Measurements from ENCODE around the gene RPL37. TPM values are rescaled to one million over a fixed set of nuclear protein-coding genes. Genes with fewer than 3 reads are reported as not detected.
"Not testable (repeated sequence)": the region's sequence is repeated elsewhere in the genome, so short reads cannot be mapped to it uniquely, and the experiment has no call there.

RPL37 gene
- total and polyA plus RNA-seq, 8 donors, result 544 to 1,157 (median 813) TPM

DNA sequence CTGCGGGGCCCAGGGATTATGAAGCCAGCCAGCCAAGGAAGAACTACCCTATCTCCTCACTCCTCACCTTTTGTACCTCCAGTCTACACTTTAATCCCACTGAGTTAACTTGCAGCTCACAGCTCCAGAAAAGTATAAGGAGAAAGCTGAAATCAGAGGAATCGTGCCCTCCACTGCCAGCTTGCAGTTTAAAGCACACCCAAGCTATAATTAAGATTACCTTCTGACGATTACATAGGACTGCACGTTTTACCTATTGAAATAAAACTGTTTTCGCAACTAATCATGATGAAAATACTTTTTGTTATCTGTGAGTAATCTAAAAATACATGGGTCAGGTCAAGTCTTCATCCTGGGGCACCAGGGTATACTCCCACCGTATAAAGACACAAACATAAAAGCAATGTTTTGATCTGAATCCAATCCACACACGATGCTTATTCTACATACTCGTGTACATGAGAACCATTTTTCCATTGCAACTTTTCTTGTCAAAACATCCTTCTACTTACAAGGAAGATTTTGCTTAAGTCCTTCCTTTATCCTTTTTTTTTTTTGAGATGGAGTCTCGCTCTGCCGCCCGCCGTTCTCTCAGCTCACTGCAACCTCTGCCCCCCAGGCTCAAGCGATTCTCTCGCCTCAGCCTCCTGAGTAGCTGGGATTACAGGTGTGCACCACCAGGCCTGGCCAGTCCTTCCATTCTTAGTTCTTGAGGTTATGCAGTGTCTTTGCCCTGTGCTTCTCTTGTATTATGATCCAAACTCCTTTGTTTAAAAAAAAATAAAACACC is 7.6 kb downstream of the RPL37 start:
- no peaks in the 10 kb centered on the region for H3K27me3 ChIP-seq
- DNase-seq (no peak), ATAC-seq (no peak), FAIRE-seq (no peak)
- intact Hi-C loops (cut with DNase I), result no loop called here
- H3K4me1 ChIP-seq, result peaks cover 0 to 2% (median under 1%) of the 10 kb centered on the region in 3 donors
- H3K4me3 ChIP-seq, result no peak overlapping the region
- peaks cover 0 to 51% (median 37%) of the 10 kb centered on the region in 3 donors for H3K36me3 ChIP-seq
- TF ChIP-seq, protein P1, sequence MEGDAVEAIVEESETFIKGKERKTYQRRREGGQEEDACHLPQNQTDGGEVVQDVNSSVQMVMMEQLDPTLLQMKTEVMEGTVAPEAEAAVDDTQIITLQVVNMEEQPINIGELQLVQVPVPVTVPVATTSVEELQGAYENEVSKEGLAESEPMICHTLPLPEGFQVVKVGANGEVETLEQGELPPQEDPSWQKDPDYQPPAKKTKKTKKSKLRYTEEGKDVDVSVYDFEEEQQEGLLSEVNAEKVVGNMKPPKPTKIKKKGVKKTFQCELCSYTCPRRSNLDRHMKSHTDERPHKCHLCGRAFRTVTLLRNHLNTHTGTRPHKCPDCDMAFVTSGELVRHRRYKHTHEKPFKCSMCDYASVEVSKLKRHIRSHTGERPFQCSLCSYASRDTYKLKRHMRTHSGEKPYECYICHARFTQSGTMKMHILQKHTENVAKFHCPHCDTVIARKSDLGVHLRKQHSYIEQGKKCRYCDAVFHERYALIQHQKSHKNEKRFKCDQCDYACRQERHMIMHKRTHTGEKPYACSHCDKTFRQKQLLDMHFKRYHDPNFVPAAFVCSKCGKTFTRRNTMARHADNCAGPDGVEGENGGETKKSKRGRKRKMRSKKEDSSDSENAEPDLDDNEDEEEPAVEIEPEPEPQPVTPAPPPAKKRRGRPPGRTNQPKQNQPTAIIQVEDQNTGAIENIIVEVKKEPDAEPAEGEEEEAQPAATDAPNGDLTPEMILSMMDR (IDR thresholded peaks at IDR 0.05), result no peak
- WGBS, 2 donors, result 88 to 92% methylated on average over 14 of the region's 14 CpGs
- no peak overlapping the region for H3K27ac ChIP-seq
- no peaks in the 10 kb centered on the region for H3K9me3 ChIP-seq

DNA sequence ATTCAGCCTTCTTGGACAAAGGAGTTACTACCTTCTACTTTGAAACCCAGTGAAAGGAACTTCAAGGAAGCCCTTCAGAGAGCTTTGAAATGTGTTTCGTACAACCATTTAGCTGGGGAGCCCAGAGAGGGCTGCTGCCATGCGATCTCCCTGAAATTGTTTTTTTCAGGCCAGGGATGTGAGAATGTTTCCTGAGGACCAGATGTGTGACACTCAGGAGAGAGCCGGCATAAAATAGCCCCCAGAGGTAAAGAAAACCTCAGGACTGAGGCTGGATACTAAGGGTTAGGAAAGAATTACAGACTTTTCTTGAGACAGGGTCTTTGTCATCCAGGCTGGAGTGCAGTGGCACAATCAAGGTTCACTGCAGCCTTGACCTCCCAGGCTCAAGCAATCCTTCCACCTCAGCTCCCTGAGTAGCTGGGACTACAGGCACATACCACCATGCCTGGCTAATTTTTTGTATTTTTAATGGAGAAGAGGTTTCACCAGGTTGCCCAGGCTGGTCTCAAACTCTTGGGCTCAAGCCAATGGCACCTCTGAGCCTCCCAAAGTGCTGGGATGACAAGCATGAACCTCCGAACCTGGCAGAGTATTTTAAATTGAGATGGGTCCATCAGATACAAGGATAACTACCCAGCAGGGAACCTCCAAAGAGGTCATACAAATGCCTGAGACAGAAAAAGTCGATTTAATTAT is 8.4 kb downstream of the RPL37 start:
- Histone ChIP-seq H3K4me1 (no peaks in the 10 kb centered on the region), H3K4me3 (no peak overlapping the region), H3K9me3 (no peaks in the 10 kb centered on the region), H3K27me3 (no peaks in the 10 kb centered on the region), H3K27ac (no peak overlapping the region), H3K36me3 (peaks cover 0 to 44% (median 30%) of the 10 kb centered on the region in 3 donors)
- ATAC-seq (no peak), FAIRE-seq (no peak), DNase-seq (no peak)
- intact Hi-C loops (cut with DNase I), result no loop called here
- 91 to 93% methylated on average over 5 of the region's 5 CpGs for WGBS, 2 donors
- TF ChIP-seq, protein P1 (IDR thresholded peaks at IDR 0.05), result no peak

DNA sequence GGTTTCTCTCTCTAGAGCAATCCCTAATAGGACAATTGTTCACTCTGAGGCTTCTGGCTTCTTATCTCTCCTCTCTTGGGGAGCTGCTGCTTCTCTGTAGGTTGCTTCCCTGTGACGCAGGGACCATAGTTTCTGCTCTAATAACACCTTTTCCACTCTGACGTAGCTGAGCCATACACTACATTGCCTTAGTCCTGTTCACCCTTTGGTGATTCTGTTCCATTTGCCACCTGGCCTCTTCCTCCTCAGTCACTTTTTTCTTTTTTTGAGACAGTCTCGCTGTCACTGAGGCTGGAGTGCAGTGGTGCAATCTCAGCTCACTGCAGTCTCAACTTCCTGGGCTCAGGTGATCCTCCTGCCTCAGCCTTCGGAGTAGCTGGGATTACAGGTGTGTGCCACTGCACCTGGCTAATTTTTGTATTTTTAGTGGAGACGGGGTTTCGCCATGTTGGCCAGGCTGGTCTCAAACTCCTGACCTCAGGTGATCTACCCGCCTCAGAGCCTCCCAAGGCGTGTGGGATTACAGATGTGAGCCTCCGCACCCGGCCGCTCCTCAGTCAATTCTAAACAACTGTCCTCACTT is 9.5 kb downstream of the RPL37 start:
- DNase-seq; FAIRE-seq; intact Hi-C loops (cut with DNase I); H3K4me3 ChIP-seq; H3K4me1 ChIP-seq; H3K27me3 ChIP-seq; H3K27ac ChIP-seq; H3K9me3 ChIP-seq: not testable (repeated sequence)
- peaks cover 0 to 33% (median 19%) of the 10 kb centered on the region in 3 donors for H3K36me3 ChIP-seq
- peak in 1 of 4 donors; percentile 5 for ATAC-seq
- whole genome bisulfite sequencing, 2 donors, result 96 to 97% methylated on average over 11 of the region's 11 CpGs

DNA sequence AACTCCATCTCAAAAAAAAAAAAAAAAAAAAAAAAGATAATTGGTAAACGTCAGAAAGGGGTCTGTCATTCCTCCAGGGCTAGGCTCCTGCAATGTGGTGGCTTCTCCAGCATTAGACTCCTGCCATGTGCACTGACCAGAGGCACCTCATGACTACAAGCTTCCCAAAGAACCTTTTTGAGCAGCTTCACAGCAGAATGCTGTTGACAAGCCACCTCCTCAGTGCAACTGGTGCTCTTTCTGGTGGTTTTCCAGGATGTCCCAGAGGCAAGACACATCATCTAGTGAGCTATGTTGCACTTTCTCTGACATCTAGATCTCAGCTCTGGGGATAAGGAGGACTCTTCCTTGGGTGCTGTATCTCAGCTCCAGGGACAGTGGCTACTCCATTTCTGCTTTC is 11.6 kb downstream of the RPL37 start:
- no peaks in the 10 kb centered on the region for H3K27me3 ChIP-seq
- peaks cover 0 to 15% (median 12%) of the 10 kb centered on the region in 3 donors for H3K36me3 ChIP-seq
- H3K4me3 ChIP-seq, result no peak overlapping the region
- H3K4me1 ChIP-seq, result no peaks in the 10 kb centered on the region
- no peaks in the 10 kb centered on the region for H3K9me3 ChIP-seq
- TF ChIP-seq, protein P1 (IDR thresholded peaks at IDR 0.05), result no peak
- no peak overlapping the region for H3K27ac ChIP-seq
- DNase-seq (no peak), FAIRE-seq (no peak), ATAC-seq (peak in 2 of 4 donors; percentile 15 to 44)
- intact Hi-C loops (cut with DNase I), result no loop called here
- WGBS, 2 donors, result 36 to 46% methylated on average over 1 of the region's 1 CpG

DNA sequence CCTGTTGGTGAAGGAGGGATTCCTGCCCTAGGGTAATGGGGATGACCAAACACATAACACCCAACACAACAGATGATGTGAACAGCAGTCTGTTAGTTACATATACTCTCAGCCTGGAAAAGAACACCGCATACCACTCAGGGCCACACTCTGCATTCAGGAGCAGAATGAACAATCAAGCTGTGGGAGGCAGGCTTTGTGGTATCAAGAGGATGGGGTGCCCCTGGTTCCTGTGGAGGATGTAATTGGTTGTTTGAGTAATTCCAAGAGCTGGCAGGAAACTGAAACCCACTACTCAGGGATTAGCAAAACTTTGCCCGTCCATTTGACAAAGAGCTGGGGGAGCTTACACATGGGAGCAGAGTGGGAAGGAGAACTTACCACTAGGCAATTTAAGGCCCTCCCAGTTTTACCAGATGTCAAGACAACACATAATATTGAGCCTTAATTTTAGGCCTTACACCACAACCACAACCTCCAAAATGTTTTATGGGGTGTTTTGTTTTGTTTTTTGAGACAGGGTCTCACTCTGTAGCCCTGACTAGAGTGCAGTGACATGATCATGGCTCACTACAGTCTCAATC is 21.2 kb downstream of the RPL37 start:
- TF ChIP-seq, protein P1 (IDR thresholded peaks at IDR 0.05), result no peak
- ATAC-seq, result no peak
- no peaks in the 10 kb centered on the region for H3K36me3 ChIP-seq
- H3K9me3 ChIP-seq, result no peaks in the 10 kb centered on the region
- no peak overlapping the region for H3K27ac ChIP-seq
- H3K4me1 ChIP-seq, result no peaks in the 10 kb centered on the region
- DNase-seq, result no peak
- FAIRE-seq, result no peak
- WGBS, 2 donors, result 85 to 89% methylated on average over 2 of the region's 2 CpGs
- no peak overlapping the region for H3K4me3 ChIP-seq
- intact Hi-C loops (cut with DNase I), result no loop called here
- no peaks in the 10 kb centered on the region for H3K27me3 ChIP-seq

All from pancreas (tissue), 10 donors.